NB4 (cell line): ENCODE data around the gene SIX1.

Source experiments
- CTCF ChIP-seq: IDR thresholded peaks from one replicate; pipeline ENCODE4 v1.5.1; 2012; ENCODE audit warnings: low read depth, low read length
- POLR2A ChIP-seq: IDR thresholded peaks from 2 replicates; pipeline ENCODE4 v1.6.1; 2011; ENCODE audit warnings: mild to moderate bottlenecking; ENCODE audit not compliant: insufficient read length; ENCODE audit errors: extremely low read depth

GRCh38 chr14:60680511-60680910 is 31.2 kb upstream of the SIX1 start:
- TF ChIP-seq CTCF = no peak
- TF ChIP-seq POLR2A = no peak
